ENCODE results near the gene ANKRD40. TPM values are rescaled to one million over a fixed set of nuclear protein-coding genes. Genes with fewer than 3 reads are reported as not detected.
A peak's percentile ranks its signal among the peaks of the same experiment; 100 is the strongest.

Gene ANKRD40
- total and polyA plus RNA-seq, 9 of the 15 experiments (the other 6 are each of a cell fraction or from before 2014, with no cell fraction given): 9.0 to 28.9 (median 27.7) TPM

DNA sequence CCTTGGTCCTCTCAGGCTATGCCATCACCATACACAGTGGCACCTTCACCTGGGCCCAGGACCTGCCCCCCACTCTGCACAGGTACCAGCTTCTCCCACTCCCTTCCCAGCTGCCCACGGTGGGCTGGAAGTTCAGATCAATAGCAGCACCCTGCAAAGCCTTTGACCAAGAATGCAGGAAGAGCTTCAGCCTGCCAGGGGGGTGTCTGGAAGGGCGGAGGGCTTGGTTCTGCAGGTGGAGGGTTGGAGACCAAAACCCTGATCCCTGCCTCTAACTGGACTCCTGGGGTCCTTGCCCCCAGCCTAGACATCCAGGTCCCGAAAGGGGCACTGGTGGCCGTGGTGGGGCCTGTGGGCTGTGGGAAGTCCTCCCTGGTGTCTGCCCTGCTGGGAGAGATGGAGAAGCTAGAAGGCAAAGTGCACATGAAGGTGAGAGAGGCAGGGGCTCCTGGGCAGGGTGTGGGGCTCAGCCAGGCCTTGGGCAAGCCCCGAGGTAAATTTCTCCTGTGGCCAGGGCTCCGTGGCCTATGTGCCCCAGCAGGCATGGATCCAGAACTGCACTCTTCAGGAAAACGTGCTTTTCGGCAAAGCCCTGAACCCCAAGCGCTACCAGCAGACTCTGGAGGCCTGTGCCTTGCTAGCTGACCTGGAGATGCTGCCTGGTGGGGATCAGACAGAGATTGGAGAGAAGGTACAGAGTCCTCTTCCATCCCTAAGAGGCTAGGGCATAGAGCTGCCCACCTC is 38.7 kb downstream of the ANKRD40 start:
- ChIA-PET CTCF (ENCODE audit: low intra/inter-chr PET ratio) (no interaction called here), POLR2A (interaction anchor here (0.6 kb wide), 1 partner anchor 39 kb away, joined by 3 read pairs; no protein-coding TSS in a partner anchor)
- TF ChIP-seq ZNF707 (CRISPR knock-in tag; conservative IDR thresholded peaks at IDR 0.05) (no peak), STAT5A (IDR thresholded peaks at IDR 0.05; ENCODE audit: borderline replicate concordance, low read length) (no peak), PRPF4 (IDR thresholded peaks at IDR 0.05; ENCODE audit: insufficient read depth, low read depth, low read length, poor library complexity, severe bottlenecking) (no peak), ZFX (CRISPR knock-in tag; IDR thresholded peaks at IDR 0.05) (peak; percentile 37; the same call in 1 of the 2 replicates)
- no TSS peak for BruUV-seq (replicated peaks)
- no peak for FAIRE-seq
- ATAC-seq: no peak
- Histone ChIP-seq H3K4me1 (replicated peaks in 1 of 2; ENCODE audit: control insufficient read depth in 2 of 2, insufficient read depth in 2 of 2, low read length in 2 of 2) (peaks cover 11 to 17% of the 10 kb centered on the region in 2 experiments), H3K9me1 (ENCODE audit: control insufficient read depth, insufficient read depth, low read length) (no peaks in the 10 kb centered on the region), H3K9me3 (replicated peaks; ENCODE audit: control insufficient read depth, insufficient read depth, low read depth, low read length) (no peaks in the 10 kb centered on the region), H3K27me3 (ENCODE audit: control insufficient read depth in 2 of 2, insufficient read depth in 2 of 2, low read length in 2 of 2) (peaks cover 0 to 7% of the 10 kb centered on the region in 2 experiments; a peak in 1 of 5 replicates), H4K20me1 (replicated peaks; ENCODE audit: control insufficient read depth, insufficient read depth, low read length) (no peaks in the 10 kb centered on the region), H3K27ac (ENCODE audit: extremely low read depth, low read depth, low read length) (no peak overlapping the region), H3K4me3 (no peak overlapping the region), H3K36me3 (ENCODE audit: control insufficient read depth, insufficient read depth, low read length) (no peaks in the 10 kb centered on the region), H3K79me2 (ENCODE audit: control insufficient read depth, insufficient read depth, low read length) (no peaks in the 10 kb centered on the region), H2AFZ (ENCODE audit: low read depth, low read length) (no peak overlapping the region), H3K4me2 (ENCODE audit: insufficient read depth, low read length) (no peak overlapping the region), H3K9ac (ENCODE audit: insufficient read depth in 1 of 2, low read depth in 2 of 2, low read length in 2 of 2) (0 out of 4 replicates have a peak overlapping the region, but pooled peaks of 1 of the 2 experiments have one; percentile 13)
- in situ Hi-C loops (cut with MboI): no loop called here
- intact Hi-C loops (cut with micrococcal nuclease): no loop called here
- 44% methylated on average over 9 of the region's 9 CpGs for WGBS (ENCODE audit: insufficient coverage, low coverage, missing lambda C conversion rate)
- DNase-seq (ENCODE audit: extremely low read depth in 1 of 4, low spot score in 3 of 4): no peak
